H1 (cell line): ENCODE data around the gene SLC22A23. TPM values are rescaled to one million over a fixed set of nuclear protein-coding genes. Genes with fewer than 3 reads are reported as not detected.

Experiments used
- CTCF ChIA-PET: fragments of 300-600 bp; sonication (Branson Sonifier 250); formaldehyde crosslinking; loops from one replicate; lab custom pipeline; 2021; ENCODE audit not compliant: partially characterized antibody; lab: Charles Lee
- POLR2A ChIA-PET: fragments of 300-600 bp; sonication (Branson Sonifier 250); formaldehyde crosslinking; loops from one replicate; lab custom pipeline; 2021; ENCODE audit warnings: inconsistent platforms; ENCODE audit not compliant: partially characterized antibody; lab: Charles Lee
- DNase-seq, 2 experiments: peaks; one replicate each; pipeline versions ENCODE4 v3.0.0 to v3.0.0-alpha.2; 2010 to 2022; ENCODE audit warnings: low spot score in 2 of 2, low read depth in 1 of 2, mixed read lengths in 1 of 2
- FAIRE-seq: peaks from 2 replicates; lab custom pipeline; 2011; peaks lifted over from hg19 to GRCh38; lab: Jason Lieb, UNC
- H2AFZ ChIP-seq: 2 replicates; pipeline ENCODE4 v1.8.1; 2012; ENCODE audit warnings: low read length, inconsistent platforms
- H2AK5ac ChIP-seq: 2 replicates; pipeline ENCODE4 v1.6.1; 2013; ENCODE audit warnings: low read depth, low read length
- H2BK120ac ChIP-seq: replicated peaks from 2 replicates; pipeline ENCODE3; 2013; ENCODE audit warnings: low read depth, low read length, inconsistent platforms
- H2BK12ac ChIP-seq: 2 replicates; pipeline ENCODE4 v1.6.1; 2013; ENCODE audit warnings: low read depth, low read length
- H2BK15ac ChIP-seq: 2 replicates; pipeline ENCODE4 v1.6.1; 2013; ENCODE audit warnings: low read length
- H2BK20ac ChIP-seq: 2 replicates; pipeline ENCODE4 v1.6.1; 2013; ENCODE audit warnings: low read length
- H2BK5ac ChIP-seq: 2 replicates; pipeline ENCODE4 v1.6.1; 2013; ENCODE audit warnings: low read depth, low read length
- H3K14ac ChIP-seq: 2 replicates; pipeline ENCODE4 v1.6.1; 2013; ENCODE audit warnings: inconsistent platforms; ENCODE audit not compliant: insufficient read length
- H3K18ac ChIP-seq: 2 replicates; pipeline ENCODE4 v1.6.1; 2013; ENCODE audit warnings: low read length; ENCODE audit errors: extremely low read depth
- H3K23ac ChIP-seq: 2 replicates; pipeline ENCODE4 v1.6.1; 2013; ENCODE audit warnings: inconsistent platforms; ENCODE audit not compliant: insufficient read length
- H3K23me2 ChIP-seq: 2 replicates; pipeline ENCODE4 v1.6.1; 2013; ENCODE audit warnings: low read depth, low read length
- H3K27ac ChIP-seq: 2 replicates; pipeline ENCODE4 v1.6.1; 2011; ENCODE audit warnings: low read depth, low read length, inconsistent platforms
- H3K27me3 ChIP-seq, 4 experiments: replicated peaks in 1 of 4; 1 replicate in 1 of 4; 2 replicates in 3 of 4; pipeline versions ENCODE4 v1.6.1 to v1.8.1; 2011 to 2013; ENCODE audit warnings: low read length in 3 of 4, mild to moderate bottlenecking in 3 of 4, inconsistent platforms in 2 of 4, mixed read lengths in 2 of 4, moderate library complexity in 1 of 4; ENCODE audit not compliant: control insufficient read depth in 3 of 4, insufficient read depth in 3 of 4; ENCODE audit errors: extremely low read depth in 1 of 4
- H3K36me3 ChIP-seq, 4 experiments: 2 replicates each; pipeline versions ENCODE4 v1.6.1 to v1.8.1; 2011 to 2013; ENCODE audit warnings: mild to moderate bottlenecking in 4 of 4, low read length in 3 of 4, moderate library complexity in 2 of 4, control low read depth in 1 of 4, inconsistent platforms in 1 of 4; ENCODE audit not compliant: insufficient read depth in 4 of 4, control insufficient read depth in 2 of 4
- H3K4ac ChIP-seq: replicated peaks from 2 replicates; pipeline ENCODE3; 2013; ENCODE audit warnings: low read length, low read depth, mixed read lengths, inconsistent platforms; ENCODE audit not compliant: insufficient read length
- H3K4me1 ChIP-seq, 4 experiments: replicated peaks in 1 of 4; 1 replicate in 1 of 4; 2 replicates in 3 of 4; pipeline versions ENCODE4 v1.6.1 to v1.8.1; 2011 to 2013; ENCODE audit warnings: low read length in 3 of 4, inconsistent platforms in 2 of 4, mixed read lengths in 1 of 4; ENCODE audit not compliant: insufficient read depth in 4 of 4, control insufficient read depth in 3 of 4
- H3K4me2 ChIP-seq, 2 experiments: 2 replicates each; pipeline versions ENCODE4 v1.6.1 to v1.8.1; 2011 to 2013; ENCODE audit warnings: low read depth in 2 of 2, low read length in 2 of 2, control low read depth in 1 of 2, inconsistent platforms in 1 of 2, mild to moderate bottlenecking in 1 of 2; ENCODE audit not compliant: insufficient read depth in 1 of 2
- H3K4me3 ChIP-seq, 4 experiments: fragments of 200-600, 300-600 bp in 1 of 4; sonication (generic), shearing (Covaris generic), sonication (Bioruptor Twin) in 1 of 4; 2 replicates each; pipeline versions ENCODE4 v1.5.1 to v1.8.1; 2011 to 2016; ENCODE audit warnings: low read length in 4 of 4, low read depth in 3 of 4, control low read depth in 2 of 4, inconsistent platforms in 2 of 4, mild to moderate bottlenecking in 2 of 4, mixed read lengths in 1 of 4, moderate library complexity in 1 of 4; ENCODE audit not compliant: insufficient read depth in 2 of 4; ENCODE audit errors: extremely low read depth in 1 of 4
- H3K56ac ChIP-seq: replicated peaks from 2 replicates; pipeline ENCODE3; 2013; ENCODE audit warnings: low read depth, mild to moderate bottlenecking, mixed read lengths, low read length, inconsistent platforms; ENCODE audit not compliant: insufficient read length
- H3K79me1 ChIP-seq: 2 replicates; pipeline ENCODE4 v1.6.1; 2013; ENCODE audit warnings: low read depth, low read length, control low read depth
- H3K79me2 ChIP-seq, 2 experiments: 2 replicates each; pipeline versions ENCODE4 v1.6.1 to v1.8.1; 2012 to 2013; ENCODE audit warnings: low read length in 2 of 2, mild to moderate bottlenecking in 2 of 2, inconsistent platforms in 1 of 2; ENCODE audit not compliant: insufficient read depth in 2 of 2, control insufficient read depth in 1 of 2
- H3K9ac ChIP-seq, 4 experiments: replicated peaks in 1 of 4; 1 replicate in 1 of 4; 2 replicates in 3 of 4; pipeline versions ENCODE4 v1.6.1 to v1.8.1; 2011 to 2013; ENCODE audit warnings: low read depth in 3 of 4, low read length in 3 of 4, control low read depth in 2 of 4, mild to moderate bottlenecking in 2 of 4, moderate library complexity in 2 of 4, inconsistent platforms in 1 of 4; ENCODE audit errors: extremely low read depth in 1 of 4
- H3K9me3 ChIP-seq, 2 experiments: 2 replicates each; pipeline versions ENCODE4 v1.6.1 to v1.8.1; 2012 to 2013; ENCODE audit warnings: mild to moderate bottlenecking in 2 of 2, moderate library complexity in 2 of 2, control low read depth in 1 of 2, inconsistent platforms in 1 of 2, low read depth in 1 of 2, low read length in 1 of 2, mixed read lengths in 1 of 2; ENCODE audit not compliant: insufficient read depth in 2 of 2
- H4K20me1 ChIP-seq, 2 experiments: replicated peaks in 1 of 2; 2 replicates each; pipeline versions ENCODE3 to v1.8.1; 2011 to 2013; ENCODE audit warnings: inconsistent platforms in 2 of 2, low read length in 2 of 2, mild to moderate bottlenecking in 1 of 2; ENCODE audit not compliant: insufficient read depth in 2 of 2, control insufficient read depth in 1 of 2
- H4K5ac ChIP-seq: 2 replicates; pipeline ENCODE4 v1.6.1; 2013; ENCODE audit warnings: low read length, low read depth, mixed read lengths, inconsistent platforms; ENCODE audit not compliant: insufficient read length
- H4K8ac ChIP-seq: 2 replicates; pipeline ENCODE4 v1.8.0; 2013; ENCODE audit warnings: mild to moderate bottlenecking, moderate library complexity, low read length, inconsistent platforms; ENCODE audit not compliant: insufficient read depth; ENCODE audit errors: extremely low read depth
- H4K91ac ChIP-seq: replicated peaks from 2 replicates; pipeline ENCODE3; 2013; ENCODE audit warnings: low read length, mixed read lengths, inconsistent platforms; ENCODE audit not compliant: insufficient read length
- CHD2 ChIP-seq: IDR thresholded peaks from 2 replicates; pipeline ENCODE4 v1.6.1; 2012; ENCODE audit warnings: low read length, improper control_type of control experiment
- KDM5A ChIP-seq: fragments of 200-600 bp; IDR thresholded peaks from 2 replicates; pipeline ENCODE4 v1.7.1; 2012; ENCODE audit warnings: mild to moderate bottlenecking, low read length, inconsistent platforms, mixed read lengths
- POLR2A ChIP-seq, 2 experiments: IDR thresholded peaks; 1 replicate in 1 of 2; 2 replicates in 1 of 2; pipeline ENCODE4 v1.6.1; 2011; ENCODE audit warnings: low read depth in 2 of 2, low read length in 2 of 2, mild to moderate bottlenecking in 2 of 2; ENCODE audit errors: control extremely low read depth in 1 of 2
- POU5F1 ChIP-seq: IDR thresholded peaks from 2 replicates; pipeline ENCODE4 v1.6.1; 2011; ENCODE audit warnings: low read depth, mild to moderate bottlenecking, low read length, moderate library complexity
- RBBP5 ChIP-seq: IDR thresholded peaks from 2 replicates; pipeline ENCODE4 v1.7.1; 2012; ENCODE audit warnings: low read depth, mild to moderate bottlenecking, inconsistent platforms, low read length, moderate library complexity, borderline replicate concordance
- SIX5 ChIP-seq: IDR thresholded peaks from 2 replicates; pipeline ENCODE4 v1.6.1; 2011; ENCODE audit warnings: mild to moderate bottlenecking, low read depth, low read length
- YY1 ChIP-seq: IDR thresholded peaks from 2 replicates; pipeline ENCODE4 v1.6.1; 2011; ENCODE audit warnings: low read depth, mild to moderate bottlenecking, low read length
- WGBS, 2 experiments: shearing (Covaris generic) in 1 of 2; methylation state at CpG; one replicate each; pipeline versions ENCODE4 v1.1.6 to v1.1.7; 2013 to 2015; ENCODE audit warnings: low lambda C conversion rate in 2 of 2, mixed read lengths in 2 of 2, inconsistent platforms in 1 of 2, low coverage in 1 of 2, missing lambda C conversion rate in 1 of 2; ENCODE audit not compliant: insufficient replicate concordance in 2 of 2, insufficient coverage in 1 of 2, insufficient read length in 1 of 2; ENCODE audit errors: extremely low coverage in 1 of 2, missing lambda C conversion rate in 1 of 2; 5-methylcytosine and 5-hydroxymethylcytosine counted together
- polyA plus RNA-seq, 7 experiments: library from polyadenylated mRNA; depleted of rRNA in 3 of 7; stranded (reverse) in 5 of 7; unstranded in 2 of 7; fragments of >200 nt in 5 of 7; fragments of 200-250 nt in 2 of 7; gene quantifications; 1 replicate in 5 of 7; 2 replicates in 1 of 7; 4 replicates in 1 of 7; pipeline versions ENCODE4 v1.2.1 to v1.2.3, GENCODE V29; 2011 to 2013; ENCODE audit warnings: missing spikeins in 2 of 7, mixed read lengths in 2 of 7
- total RNA-seq: library from RNA; stranded (reverse); fragmentation: NEBNext Ultra II Directional; extraction: Animal tissue kit (Norgen Biotek cat#: 25700); gene quantifications from 2 replicates; pipeline ENCODE4 v1.2.1, GENCODE V29; 2021
- TF ChIP-seq, protein P1 (sequence below): IDR thresholded peaks from 2 replicates; pipeline ENCODE4 v1.6.1; 2011; ENCODE audit warnings: low read depth, mild to moderate bottlenecking, low read length; ENCODE audit not compliant: insufficient read depth

Gene SLC22A23
- total and polyA plus RNA-seq, 2 of the 8 experiments (the other 6 are each of a cell fraction or from before 2014, with no cell fraction given): 9.9 to 38.4 TPM

DNA sequence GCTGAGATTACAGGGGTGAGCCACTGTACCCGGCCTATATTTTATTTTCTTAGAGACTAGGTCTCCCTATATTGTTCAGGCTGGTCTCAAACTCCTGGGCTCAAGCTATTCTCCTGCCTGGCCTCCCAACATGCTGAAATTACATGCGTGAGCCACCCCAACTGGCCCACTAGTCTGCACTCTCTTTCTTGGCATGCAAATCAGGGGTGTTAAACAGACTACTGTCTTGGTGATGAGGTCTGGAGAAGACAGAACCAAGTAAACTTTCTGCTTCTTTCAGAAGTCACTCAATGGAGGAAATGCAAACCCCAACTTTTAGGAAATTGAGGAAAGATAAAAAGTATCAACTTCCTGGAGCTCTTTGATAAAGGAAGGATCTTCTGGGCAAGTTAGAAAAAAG lies 221.4 kb downstream of the SLC22A23 start:
- POLR2A ChIA-PET: interaction anchor here (0.6 to 1.9 kb wide), 3 partner anchors 8 to 319 kb away, joined by 3 to 11 read pairs (median 3); partner anchors contain the start of gene TUBB2B
- FAIRE-seq (no peak), DNase-seq (no peak)
- no peaks in the 10 kb centered on the region for H3K79me2 ChIP-seq
- CTCF ChIA-PET: interaction anchor here (0.6 to 17.3 kb wide), 3 partner anchors 8 to 106 kb away, joined by 3 to 263 read pairs (median 3); no protein-coding TSS in a partner anchor
- no peak overlapping the region for H3K9ac ChIP-seq
- H3K79me1 ChIP-seq: no peaks in the 10 kb centered on the region; the same call in 1 of the 2 replicates
- no peak overlapping the region for H3K23ac ChIP-seq
- H3K9me3 ChIP-seq: no peaks in the 10 kb centered on the region
- no peak overlapping the region for H2BK120ac ChIP-seq
- H2BK15ac ChIP-seq: no peak overlapping the region
- peaks cover 11% of the 10 kb centered on the region for H3K23me2 ChIP-seq
- no peak overlapping the region for H3K56ac ChIP-seq
- H4K91ac ChIP-seq: no peak overlapping the region
- H2BK12ac ChIP-seq: no peak overlapping the region
- H3K27ac ChIP-seq: no peak overlapping the region
- H3K4me1 ChIP-seq: peaks cover 0 to 5% (median under 1%) of the 10 kb centered on the region in 4 experiments; a peak in 4 of 7 replicates
- no peak overlapping the region for H3K4me3 ChIP-seq
- no peak overlapping the region for H2AK5ac ChIP-seq
- H3K27me3 ChIP-seq: peaks cover 0 to 4% (median 2%) of the 10 kb centered on the region in 4 experiments; a peak in 3 of 7 replicates
- no peak overlapping the region for H2BK5ac ChIP-seq
- no peak overlapping the region for H4K8ac ChIP-seq
- WGBS, 2 experiments: 77% methylated on average over 2 of the region's 2 CpGs; no CpG with 5 or more reads in 1 of the 2 experiments
- H4K5ac ChIP-seq: no peak overlapping the region
- no peak overlapping the region for H3K4me2 ChIP-seq
- TF ChIP-seq RBBP5 (no peak), SIX5 (no peak), POLR2A (IDR thresholded peaks at IDR 0.05; ENCODE audit: control extremely low read depth in 1 of 2, low read depth in 2 of 2, low read length in 2 of 2) (no peak), KDM5A (no peak), POU5F1 (no peak), CHD2 (no peak), YY1 (no peak)
- TF ChIP-seq, protein P1, sequence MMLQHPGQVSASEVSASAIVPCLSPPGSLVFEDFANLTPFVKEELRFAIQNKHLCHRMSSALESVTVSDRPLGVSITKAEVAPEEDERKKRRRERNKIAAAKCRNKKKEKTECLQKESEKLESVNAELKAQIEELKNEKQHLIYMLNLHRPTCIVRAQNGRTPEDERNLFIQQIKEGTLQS: no peak
- H2BK20ac ChIP-seq: no peak overlapping the region
- no peak overlapping the region for H3K14ac ChIP-seq
- H2AFZ ChIP-seq: no peak overlapping the region
- no peak overlapping the region for H3K4ac ChIP-seq
- H4K20me1 ChIP-seq: no peaks in the 10 kb centered on the region
- H3K36me3 ChIP-seq: no peaks in the 10 kb centered on the region
- no peak overlapping the region for H3K18ac ChIP-seq
